Retinal pigment epithelial cell (primary cell): ENCODE measurements around the gene CEMIP.
A peak's percentile ranks its signal among the peaks of the same experiment; 100 is the strongest.
"Not testable (repeated sequence)": the region's sequence is repeated elsewhere in the genome, so short reads cannot be mapped to it uniquely, and the experiment has no call there.

Source experiments
- DNase-seq: peaks from one replicate; pipeline ENCODE4 v3.0.0-alpha.2; 2010; ENCODE audit warnings: low read depth
- H3K4me3 ChIP-seq: 2 replicates; pipeline ENCODE4 v1.5.1; 2011; ENCODE audit warnings: mild to moderate bottlenecking, low read length, control low read depth, moderate library complexity
- CTCF ChIP-seq: conservative IDR thresholded peaks from 2 replicates; pipeline ENCODE4 v1.5.1; 2011; ENCODE audit warnings: low read depth, low read length, control low read depth, inconsistent platforms

CEMIP gene

GRCh38 chr15:80957976-80958375, 178.8 kb downstream of the CEMIP start:
- no peak overlapping the region for H3K4me3 ChIP-seq
- TF ChIP-seq CTCF = no peak
- DNase-seq = no peak

- H3K4me3 ChIP-seq = no peak overlapping the region
- TF ChIP-seq CTCF = no peak
- DNase-seq = no peak
These were observed 179.8 kb downstream of the CEMIP start for GRCh38 chr15:80958818-80959495.

- not testable (repeated sequence) for H3K4me3 ChIP-seq, DNase-seq
These were observed 186.3 kb downstream of the CEMIP start for GRCh38 chr15:80965454-80965853.

GRCh38 chr15:80966431-80967197, 187.4 kb downstream of the CEMIP start:
- no peak for DNase-seq
- no peak for TF ChIP-seq CTCF
- no peak overlapping the region for H3K4me3 ChIP-seq

- no peak for TF ChIP-seq CTCF
- peak; percentile 49 for DNase-seq
- H3K4me3 ChIP-seq = no peak overlapping the region
These were observed 188.3 kb downstream of the CEMIP start for GRCh38 chr15:80967451-80967850.

GRCh38 chr15:80967991-80968510, 188.9 kb downstream of the CEMIP start:
- no peak for DNase-seq
- no peak for TF ChIP-seq CTCF
- H3K4me3 ChIP-seq = no peak overlapping the region

GRCh38 chr15:80969316-80969715, 190.1 kb downstream of the CEMIP start:
- no peak for TF ChIP-seq CTCF
- no peak for DNase-seq
- no peak overlapping the region for H3K4me3 ChIP-seq
